Measurements from ENCODE around the gene RGL2. TPM values are rescaled to one million over a fixed set of nuclear protein-coding genes. Genes with fewer than 3 reads are reported as not detected.

Gene RGL2
- total and polyA plus RNA-seq, 10 of the 15 experiments (the other 5 are each of a cell fraction or from before 2014, with no cell fraction given): 0.84 to 21.2 (median 6.8) TPM

GRCh38 chr6:33247977-33248642 is 50.6 kb downstream of the RGL2 start (continued):
- TF ChIP-seq CEBPZ (IDR thresholded peaks at IDR 0.05; ENCODE audit: low read depth, low read length) (no peak), EED (IDR thresholded peaks at IDR 0.05; ENCODE audit: low read depth) (no peak), NKRF (conservative IDR thresholded peaks at IDR 0.05) (no peak), RELB (IDR thresholded peaks at IDR 0.05; ENCODE audit: low read depth) (no peak; the same call in 1 of the 2 replicates), RBBP5 (conservative IDR thresholded peaks at IDR 0.05) (no peak), ELK1 (IDR thresholded peaks at IDR 0.05; ENCODE audit: low read depth, low read length) (no peak), PAX5 (IDR thresholded peaks at IDR 0.05; ENCODE audit: borderline replicate concordance, low read depth, low read length) (no peak), MAX (IDR thresholded peaks at IDR 0.05; ENCODE audit: low read depth, low read length) (no peak; the same call in 1 of the 2 replicates), KAT2A (conservative IDR thresholded peaks at IDR 0.05; ENCODE audit: control insufficient read depth, low read depth, low read length) (no peak), GABPA (IDR thresholded peaks at IDR 0.05; ENCODE audit: low read depth) (no peak), ZSCAN29 (IDR thresholded peaks at IDR 0.05) (no peak), GATAD2B (conservative IDR thresholded peaks at IDR 0.05; ENCODE audit: low read depth) (no peak), HCFC1 (IDR thresholded peaks at IDR 0.05; ENCODE audit: low read length) (no peak), RB1 (IDR thresholded peaks at IDR 0.05; ENCODE audit: borderline replicate concordance) (no peak), CBX3 (IDR thresholded peaks at IDR 0.05; ENCODE audit: borderline replicate concordance, low read depth) (no peak), FOXK2 (IDR thresholded peaks at IDR 0.05) (no peak), NFXL1 (IDR thresholded peaks at IDR 0.05; ENCODE audit: borderline replicate concordance) (no peak), EGR1 (IDR thresholded peaks at IDR 0.05; ENCODE audit: borderline replicate concordance in 1 of 2, low read depth in 2 of 2, low read length in 2 of 2) (no peak), POLR2AphosphoS5 (IDR thresholded peaks at IDR 0.05; ENCODE audit: low read length) (no peak), MXI1 (IDR thresholded peaks at IDR 0.05; ENCODE audit: low read depth, low read length) (no peak; the same call in 1 of the 2 replicates), KLF5 (IDR thresholded peaks at IDR 0.05; ENCODE audit: partially characterized antibody) (no peak), CHD1 (IDR thresholded peaks at IDR 0.05; ENCODE audit: low read depth, low read length) (no peak)
